Gastrocnemius medialis (tissue), 4 donors: ENCODE data around the gene NCMAP.

Experiments used
- POLR2A ChIP-seq, 2 donors: fragments of 450-650 bp; IDR thresholded peaks; one replicate each; pipeline ENCODE4 v1.6.1; 2017; ENCODE audit warnings: antibody characterized with exemption in 2 of 2, mild to moderate bottlenecking in 2 of 2, moderate library complexity in 2 of 2
- TF ChIP-seq, protein P1 (sequence below), 5 experiments: fragments of 450-650 bp in 3 of 5; fragments of 200-600 bp in 2 of 5; sonication (generic) in 2 of 5; IDR thresholded peaks in 4 of 5; conservative IDR thresholded peaks in 1 of 5; 1 replicate in 4 of 5; 2 replicates in 1 of 5; pipeline ENCODE4 v1.5.1; 2016 to 2019; ENCODE audit warnings: antibody characterized with exemption in 5 of 5, mild to moderate bottlenecking in 3 of 5, moderate library complexity in 3 of 5

DNA sequence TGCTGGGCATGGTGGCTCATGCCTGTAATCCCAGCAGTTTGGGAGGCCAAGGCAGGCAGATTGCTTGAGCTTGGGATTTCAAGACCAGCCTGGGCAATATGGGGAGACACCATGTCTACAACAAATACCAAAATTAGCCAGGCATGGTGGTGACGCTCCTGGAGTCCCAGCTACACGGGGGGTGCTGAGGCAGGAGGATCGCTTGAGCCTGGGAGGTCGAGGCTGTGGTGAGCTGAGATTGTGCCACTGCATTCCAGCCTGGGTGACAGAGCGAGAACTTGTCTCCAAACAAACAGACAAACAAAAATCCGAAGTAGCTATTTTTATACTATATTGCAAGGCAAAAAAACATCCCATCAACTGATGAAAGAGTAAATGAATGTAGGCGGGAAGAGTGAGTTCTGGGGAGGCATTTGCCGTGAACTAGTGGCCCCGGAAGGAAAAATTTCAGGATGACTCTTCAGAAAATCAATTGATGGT lies 40.6 kb downstream of the NCMAP start:
- TF ChIP-seq, protein P1, sequence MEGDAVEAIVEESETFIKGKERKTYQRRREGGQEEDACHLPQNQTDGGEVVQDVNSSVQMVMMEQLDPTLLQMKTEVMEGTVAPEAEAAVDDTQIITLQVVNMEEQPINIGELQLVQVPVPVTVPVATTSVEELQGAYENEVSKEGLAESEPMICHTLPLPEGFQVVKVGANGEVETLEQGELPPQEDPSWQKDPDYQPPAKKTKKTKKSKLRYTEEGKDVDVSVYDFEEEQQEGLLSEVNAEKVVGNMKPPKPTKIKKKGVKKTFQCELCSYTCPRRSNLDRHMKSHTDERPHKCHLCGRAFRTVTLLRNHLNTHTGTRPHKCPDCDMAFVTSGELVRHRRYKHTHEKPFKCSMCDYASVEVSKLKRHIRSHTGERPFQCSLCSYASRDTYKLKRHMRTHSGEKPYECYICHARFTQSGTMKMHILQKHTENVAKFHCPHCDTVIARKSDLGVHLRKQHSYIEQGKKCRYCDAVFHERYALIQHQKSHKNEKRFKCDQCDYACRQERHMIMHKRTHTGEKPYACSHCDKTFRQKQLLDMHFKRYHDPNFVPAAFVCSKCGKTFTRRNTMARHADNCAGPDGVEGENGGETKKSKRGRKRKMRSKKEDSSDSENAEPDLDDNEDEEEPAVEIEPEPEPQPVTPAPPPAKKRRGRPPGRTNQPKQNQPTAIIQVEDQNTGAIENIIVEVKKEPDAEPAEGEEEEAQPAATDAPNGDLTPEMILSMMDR (IDR thresholded peaks at IDR 0.05 in 4 of 5, conservative IDR thresholded peaks at IDR 0.05 in 1 of 5): no peak
- no peak for TF ChIP-seq POLR2A (IDR thresholded peaks at IDR 0.05)
